ENCODE results near the gene PGM5. TPM values are rescaled to one million over a fixed set of nuclear protein-coding genes. Genes with fewer than 3 reads are reported as not detected.
"Not testable (repeated sequence)": the region's sequence is repeated elsewhere in the genome, so short reads cannot be mapped to it uniquely, and the experiment has no call there.

The PGM5 gene
- total RNA-seq, 1 experiment from 2014 or later, result 0.63 TPM

DNA sequence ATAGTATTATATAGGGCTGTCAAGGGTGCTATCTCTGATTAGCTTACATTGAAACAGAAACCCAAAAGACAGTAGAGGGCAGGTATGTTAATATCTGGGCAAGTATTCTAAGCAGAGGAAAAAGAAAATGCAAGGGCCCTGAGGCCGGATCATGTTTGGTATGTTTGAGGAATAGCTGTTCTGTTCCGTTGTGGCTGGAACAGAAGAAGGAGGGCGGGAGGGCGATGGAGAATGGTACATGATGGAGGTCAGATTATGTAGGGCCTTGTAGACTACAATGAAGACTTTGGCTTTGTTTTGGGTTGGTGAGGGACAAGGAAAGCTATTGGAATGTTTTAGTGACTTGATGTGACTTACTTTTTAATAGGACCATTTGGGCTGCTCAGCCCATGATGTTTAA is 19.4 kb downstream of the PGM5 start:
- not testable (repeated sequence) for DNase-seq (ENCODE audit: low read depth)

DNA sequence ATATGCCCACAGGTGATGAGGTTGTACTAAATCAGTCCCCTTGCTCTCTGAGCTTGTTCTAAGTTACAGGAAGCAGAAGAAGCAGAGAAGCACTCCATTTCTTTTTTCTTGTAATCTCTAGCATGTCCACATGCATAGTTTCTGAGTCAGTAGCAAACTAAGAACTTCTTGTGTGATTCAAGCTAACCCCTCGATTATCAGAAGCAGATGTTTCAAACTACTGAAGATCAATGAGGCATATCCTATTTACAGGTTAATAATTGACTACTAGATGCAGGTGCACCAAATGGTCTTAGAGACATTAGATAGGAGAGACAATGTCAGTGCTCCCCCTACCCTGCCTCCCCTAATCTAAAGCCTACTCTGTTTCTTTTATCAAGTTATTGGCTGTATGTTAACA is 21.3 kb downstream of the PGM5 start:
- DNase-seq (ENCODE audit: low read depth), result not testable (repeated sequence)

DNA sequence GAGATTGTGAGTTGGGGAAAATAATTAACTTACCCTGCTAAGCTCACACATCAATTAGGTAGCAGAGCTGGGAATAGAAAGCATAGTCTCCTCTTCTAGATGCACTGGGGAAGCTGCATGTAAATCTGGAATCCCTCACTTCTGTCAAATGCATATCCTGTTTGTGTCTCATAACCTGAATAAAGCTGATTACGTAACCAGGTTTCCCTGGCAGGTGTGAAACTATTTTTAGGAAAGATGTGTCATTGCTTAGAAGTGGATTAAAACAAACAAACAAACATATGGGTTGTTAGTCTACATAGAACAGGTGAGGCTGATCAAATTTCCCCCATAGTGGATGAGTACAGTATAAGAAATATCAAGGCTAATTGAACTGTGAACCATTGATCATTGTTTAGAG is 27.5 kb downstream of the PGM5 start:
- not testable (repeated sequence) for DNase-seq (ENCODE audit: low read depth)

DNA sequence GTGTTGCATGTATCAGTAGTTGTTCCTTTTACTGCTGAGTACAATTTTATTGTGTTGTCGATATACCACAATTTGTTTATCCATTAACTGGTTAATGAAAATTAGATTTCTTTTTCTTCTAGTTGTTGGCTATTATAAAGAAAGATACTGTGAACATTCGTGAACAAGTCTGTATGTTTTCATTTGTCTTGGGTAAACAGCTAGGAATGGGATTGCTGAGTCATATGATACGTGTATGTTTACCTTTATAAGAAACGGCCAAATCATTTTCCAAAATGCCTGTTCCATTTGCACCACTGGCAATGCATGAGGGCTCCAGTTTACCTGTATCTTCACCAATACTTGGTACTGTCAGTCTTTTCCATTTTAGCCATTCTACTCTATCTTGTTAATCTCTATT is 33.1 kb downstream of the PGM5 start:
- DNase-seq (ENCODE audit: low read depth), result not testable (repeated sequence)

DNA sequence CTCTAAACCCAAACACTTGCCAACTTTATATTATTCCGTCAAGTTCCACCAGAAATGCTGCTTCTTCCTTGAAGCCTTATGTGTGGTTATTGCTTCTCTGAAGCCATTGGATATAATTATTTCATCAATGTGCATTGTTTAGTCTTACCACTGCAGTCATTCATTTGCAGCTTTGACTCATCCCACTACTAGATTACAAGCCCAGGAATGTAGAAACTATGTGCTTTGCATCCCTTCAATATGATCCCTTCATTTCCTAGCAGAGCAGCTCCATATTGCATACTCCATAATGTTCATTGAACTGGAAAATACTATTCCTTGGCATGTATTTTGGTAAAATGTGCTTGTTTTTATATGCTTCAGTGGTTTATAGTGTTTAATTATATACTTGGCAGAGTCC is 34.3 kb downstream of the PGM5 start:
- DNase-seq (ENCODE audit: low read depth), result not testable (repeated sequence)

DNA sequence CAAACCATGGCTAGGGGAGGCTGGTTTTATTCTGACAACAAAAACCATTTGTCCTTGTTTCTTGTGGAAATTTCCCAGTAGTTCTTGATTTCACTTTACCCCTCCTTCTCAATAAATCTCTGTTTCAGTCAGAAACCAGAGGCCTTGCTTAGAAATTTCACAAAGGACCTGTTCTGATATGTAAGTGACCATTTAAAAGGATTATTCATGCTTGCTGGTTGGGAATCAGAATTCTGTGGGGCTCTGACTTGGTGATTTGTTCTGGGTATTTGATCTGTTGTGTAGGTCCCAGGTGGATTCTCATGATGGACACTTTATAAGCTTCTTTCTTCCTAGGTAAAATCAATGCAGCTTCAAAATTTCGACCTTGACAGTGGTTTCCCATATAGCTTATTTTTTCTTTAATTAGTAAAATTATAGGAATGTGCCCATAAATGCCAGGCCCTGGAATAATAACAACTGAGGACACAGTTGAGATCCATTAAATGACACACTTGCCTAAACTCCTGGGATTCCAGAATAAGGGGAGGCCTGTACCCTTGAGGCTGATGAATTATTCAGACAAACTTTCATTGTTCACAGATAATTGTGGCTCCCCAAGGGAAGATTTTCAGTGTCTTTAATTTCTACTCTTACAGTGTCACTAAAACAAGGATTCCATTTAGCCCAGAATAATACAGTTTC is 40.1 kb downstream of the PGM5 start:
- not testable (repeated sequence) for DNase-seq (ENCODE audit: low read depth)

DNA sequence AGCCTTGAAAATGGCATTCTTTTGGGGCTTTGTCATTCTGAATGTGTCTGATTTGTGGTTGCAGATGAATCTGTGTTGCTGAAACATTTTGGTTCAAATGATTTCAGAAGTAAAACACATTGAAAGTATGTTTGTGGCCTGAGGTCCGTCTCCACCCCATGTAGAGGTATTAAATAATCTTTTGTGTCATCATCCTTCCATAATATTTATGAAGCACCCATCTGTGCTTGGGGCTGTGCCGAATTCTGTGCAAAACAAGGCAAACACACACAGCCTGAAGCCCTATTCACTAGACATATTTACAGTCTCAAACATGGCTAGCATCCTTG is 40.6 kb downstream of the PGM5 start:
- peak; percentile 26 for DNase-seq (ENCODE audit: low read depth)

DNA sequence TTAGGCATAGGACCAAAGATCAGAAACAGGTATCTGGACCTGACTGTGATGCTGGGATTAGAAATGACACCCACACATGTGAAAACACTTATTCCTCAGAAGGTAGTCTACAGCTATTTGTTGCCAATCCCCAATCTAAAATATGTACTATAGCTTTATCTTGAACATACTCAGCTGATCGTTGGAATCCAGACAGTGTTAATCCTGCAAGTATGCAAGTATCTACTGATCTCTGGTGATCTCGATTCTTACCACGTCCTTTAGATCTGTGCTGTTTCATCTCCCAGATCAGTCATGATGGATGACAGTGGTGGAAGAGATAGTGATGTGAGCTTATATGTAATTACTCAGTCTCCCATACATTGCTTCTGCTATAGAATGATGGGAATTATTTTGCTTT is 41.4 kb downstream of the PGM5 start:
- not testable (repeated sequence) for DNase-seq (ENCODE audit: low read depth)

DNA sequence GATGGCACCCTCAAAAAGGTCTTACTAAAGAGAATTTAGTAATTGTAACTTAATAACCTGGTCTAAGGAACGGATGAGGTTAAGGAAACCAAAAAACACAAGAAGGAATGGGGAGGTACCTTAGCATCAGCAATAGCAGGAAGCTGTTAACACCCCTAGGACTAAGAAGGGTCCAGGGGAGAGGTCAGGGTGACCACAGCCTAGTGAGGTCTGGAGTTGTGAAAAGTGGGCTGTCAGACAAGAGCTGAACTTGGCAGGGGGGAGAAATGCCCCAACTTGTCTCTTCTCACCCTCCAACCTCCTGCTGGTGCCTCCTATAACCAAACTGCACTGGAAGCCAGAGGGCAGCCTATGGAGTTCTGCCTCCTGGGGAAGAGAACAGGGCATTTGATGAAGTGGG is 41.9 kb downstream of the PGM5 start:
- DNase-seq (ENCODE audit: low read depth), result not testable (repeated sequence)

DNA sequence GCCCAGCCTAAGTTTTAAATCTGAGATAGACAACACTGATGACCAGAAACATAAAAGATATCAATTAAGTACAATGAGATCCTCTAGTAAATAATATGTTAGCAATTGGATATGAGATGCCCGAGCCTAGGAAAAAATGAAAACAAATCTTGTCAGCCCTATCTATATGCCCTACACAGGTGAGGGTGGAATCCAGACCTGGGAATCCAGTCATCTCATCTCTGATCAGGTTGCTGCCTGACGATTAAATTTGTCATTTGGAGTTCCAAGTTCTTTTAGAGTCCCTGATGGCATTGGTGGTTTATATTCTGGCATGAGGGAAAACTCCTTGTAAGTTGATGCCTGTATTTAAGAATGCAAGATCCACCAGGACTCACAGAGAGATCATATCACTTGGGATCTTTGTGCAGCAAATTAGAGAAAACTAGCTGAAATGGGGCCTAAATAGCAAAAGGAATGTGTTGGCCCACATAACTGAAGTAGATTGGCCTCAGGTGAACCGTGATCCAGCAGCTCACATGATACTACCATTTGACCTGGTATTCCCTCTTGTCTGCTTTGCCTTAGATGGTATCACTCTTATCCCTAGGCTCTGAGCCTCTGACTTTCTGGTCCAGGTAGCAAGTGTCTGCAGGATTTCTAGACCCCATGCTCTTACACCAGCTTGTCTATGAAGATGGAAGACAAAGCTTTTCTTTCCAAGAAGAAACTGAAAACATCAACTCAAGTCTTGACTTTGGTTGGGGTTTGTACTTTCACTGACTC is 48.2 kb downstream of the PGM5 start:
- not testable (repeated sequence) for DNase-seq (ENCODE audit: low read depth)

DNA sequence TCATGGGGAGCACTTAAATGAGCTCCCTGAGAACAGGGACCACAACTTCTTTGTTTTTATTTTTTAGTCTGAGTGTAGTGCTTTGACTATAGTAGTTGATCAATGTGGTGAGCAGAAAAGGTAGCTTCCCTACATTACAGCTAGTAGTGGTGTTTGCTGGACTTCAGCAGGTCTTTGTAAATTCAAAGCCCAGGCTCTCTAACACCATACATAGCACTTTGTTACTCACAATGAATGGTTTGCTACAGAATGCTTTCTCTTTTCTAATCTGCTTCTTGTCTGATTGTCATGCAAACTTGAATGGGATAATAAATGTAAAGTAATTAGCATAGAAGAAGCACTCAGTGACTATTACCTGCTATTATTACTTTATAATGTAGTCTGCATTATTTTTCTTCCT is 55.5 kb downstream of the PGM5 start:
- DNase-seq (ENCODE audit: low read depth), result not testable (repeated sequence)

DNA sequence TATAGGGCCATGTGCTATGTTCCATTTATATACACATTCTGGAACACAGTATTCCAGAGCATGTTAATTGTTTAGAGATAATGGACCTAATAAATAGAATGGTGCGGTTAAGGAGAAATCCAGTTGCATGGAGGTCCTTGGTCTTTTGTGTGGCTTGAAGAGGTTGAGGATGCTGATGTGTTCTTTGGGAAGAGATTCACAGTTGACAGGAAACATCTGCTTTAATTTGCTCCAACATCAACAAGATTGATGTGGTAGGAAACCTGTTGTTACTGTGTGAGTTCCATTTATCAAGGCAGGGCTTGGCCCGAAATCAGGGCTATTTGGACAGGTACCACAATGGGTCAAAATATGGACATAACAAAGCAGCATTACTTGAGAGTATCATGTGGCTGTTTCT is 56.3 kb downstream of the PGM5 start:
- not testable (repeated sequence) for DNase-seq (ENCODE audit: low read depth)

DNA sequence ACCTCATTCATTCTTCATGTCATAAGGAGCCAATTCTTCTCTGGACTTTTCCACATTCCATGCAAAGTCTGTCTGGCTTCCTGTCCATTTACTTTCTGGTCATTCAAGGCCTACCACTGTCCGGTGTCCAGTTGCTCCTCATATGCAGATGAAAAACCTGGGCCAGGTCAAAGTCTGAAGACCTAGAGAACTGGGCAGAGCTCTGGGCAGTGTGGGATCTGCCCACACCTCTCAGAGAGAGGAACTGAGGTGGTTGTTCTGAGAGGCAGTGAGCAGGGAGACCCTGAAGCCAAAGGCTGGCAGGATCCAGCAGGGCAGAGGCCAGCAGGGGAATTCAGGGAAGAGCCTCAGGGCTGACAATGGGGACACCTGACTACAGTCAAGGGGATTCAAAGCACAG is 58.7 kb downstream of the PGM5 start:
- not testable (repeated sequence) for DNase-seq (ENCODE audit: low read depth)

DNA sequence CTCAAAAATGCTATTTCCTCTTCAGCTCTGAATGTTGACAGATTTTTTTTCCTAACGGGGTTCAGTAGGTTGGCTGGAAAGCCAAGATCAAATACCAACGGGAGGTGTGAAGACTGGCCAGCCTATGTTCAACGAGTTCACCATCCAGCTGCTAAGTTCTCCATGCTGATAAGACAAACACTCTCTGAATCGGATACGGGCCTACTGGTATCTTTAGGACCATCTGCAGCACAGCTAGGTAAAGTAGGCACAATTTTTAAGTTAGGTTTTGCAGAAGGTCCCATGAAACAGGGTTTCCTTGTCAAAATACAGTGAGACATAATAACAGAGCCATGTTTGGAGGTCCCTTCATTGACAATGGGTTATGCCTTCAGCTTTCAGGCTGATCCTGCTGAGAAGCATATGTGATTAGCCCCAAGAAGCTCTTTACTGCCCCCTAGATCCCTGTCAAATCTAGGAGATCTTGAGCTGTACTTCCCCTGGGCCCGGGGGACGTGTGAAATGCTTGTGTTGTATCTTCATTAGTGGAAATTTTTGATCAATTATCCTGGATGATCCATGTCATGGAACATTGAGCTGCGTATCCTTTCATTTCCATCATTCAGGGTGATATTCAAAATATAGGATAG is 60.6 kb downstream of the PGM5 start:
- DNase-seq (ENCODE audit: low read depth), result no peak

DNA sequence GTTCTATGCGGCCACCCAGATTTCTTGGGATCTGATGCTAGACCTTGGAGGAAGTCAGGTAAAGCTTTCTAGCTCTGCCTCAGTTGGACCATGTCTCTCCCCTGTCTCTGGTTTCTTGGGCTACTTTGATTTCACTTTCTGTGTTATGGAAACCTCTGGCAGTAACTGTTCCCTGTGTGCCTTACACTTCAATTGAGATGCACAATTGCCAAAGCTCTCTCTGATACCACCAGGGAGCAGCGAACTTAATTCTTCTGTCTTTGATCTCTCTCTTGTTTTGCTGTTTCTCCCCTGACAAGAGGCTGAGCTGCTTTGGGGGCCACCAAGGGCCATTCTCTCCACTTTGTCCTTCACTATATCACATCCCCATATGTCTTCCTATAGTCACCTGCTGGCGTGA is 61.4 kb downstream of the PGM5 start:
- no peak for DNase-seq (ENCODE audit: low read depth)

DNA sequence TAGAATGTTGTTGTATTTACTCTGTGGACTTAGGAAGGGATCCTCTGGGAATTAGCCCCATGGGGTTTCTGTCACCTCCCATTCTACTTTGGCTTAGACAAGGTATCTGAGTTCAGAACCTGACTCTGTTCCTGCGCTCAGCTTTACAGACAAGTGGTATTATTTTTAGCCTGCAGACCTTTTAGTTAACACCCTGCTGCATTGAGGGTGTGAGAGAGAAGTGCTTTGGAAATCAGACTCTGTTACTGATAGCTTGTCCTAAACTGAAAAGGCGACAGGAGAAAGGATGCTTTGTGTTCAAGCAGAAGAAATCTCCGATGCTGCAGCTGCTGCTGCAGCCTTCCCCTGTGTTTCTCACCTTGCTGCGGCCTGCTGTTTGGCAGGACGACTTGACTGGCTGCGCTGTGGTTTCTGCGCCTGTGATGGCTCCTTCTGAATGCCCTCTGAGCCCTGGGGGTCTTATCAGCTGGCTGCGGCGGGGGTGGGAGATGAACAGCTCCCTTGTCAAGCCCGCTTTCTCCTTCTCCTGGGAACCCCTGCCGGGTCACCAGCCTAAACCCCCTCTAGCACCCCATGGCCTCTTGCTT is 61.9 kb downstream of the PGM5 start:
- no peak for DNase-seq (ENCODE audit: low read depth)

DNA sequence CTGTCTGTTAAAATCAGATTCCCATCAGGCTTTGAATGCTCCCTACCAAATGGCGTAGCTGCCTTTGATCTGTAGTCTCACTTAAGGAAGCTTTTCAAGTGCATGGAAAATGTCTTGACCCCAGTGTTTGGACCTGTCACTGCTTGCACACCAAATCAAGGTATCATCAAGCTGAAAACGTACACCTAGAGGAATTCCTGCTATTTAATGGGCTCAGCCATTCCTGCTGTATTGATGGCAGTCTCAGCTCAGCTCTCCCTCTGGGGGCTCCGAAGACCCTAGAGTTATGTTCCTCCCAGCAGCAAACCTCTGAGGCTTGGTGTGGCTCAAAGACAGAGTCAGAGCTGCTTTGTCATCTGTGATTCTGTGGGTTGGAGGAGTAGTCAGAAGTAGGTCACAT is 63.5 kb downstream of the PGM5 start:
- DNase-seq (ENCODE audit: low read depth), result no peak

DNA sequence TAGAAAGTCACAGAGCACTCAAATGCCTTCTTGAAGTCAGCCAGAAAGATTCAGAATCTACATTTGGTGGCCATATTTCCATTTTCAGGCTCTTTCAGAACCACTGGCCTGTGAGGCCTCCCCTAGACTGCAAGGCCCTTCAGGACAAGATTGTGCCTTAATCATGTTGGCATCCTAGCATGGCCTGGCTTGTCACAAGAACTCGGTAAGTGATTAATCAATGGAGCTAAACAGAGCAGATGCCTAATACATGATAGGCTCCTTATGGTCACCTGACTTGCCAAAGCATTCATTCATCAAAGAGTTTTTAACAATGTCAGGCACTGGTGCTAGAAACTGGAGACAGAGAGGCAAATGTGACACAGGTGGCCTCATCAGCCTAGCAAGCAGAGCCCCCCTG is 70.3 kb downstream of the PGM5 start:
- DNase-seq (ENCODE audit: low read depth), result no peak

DNA sequence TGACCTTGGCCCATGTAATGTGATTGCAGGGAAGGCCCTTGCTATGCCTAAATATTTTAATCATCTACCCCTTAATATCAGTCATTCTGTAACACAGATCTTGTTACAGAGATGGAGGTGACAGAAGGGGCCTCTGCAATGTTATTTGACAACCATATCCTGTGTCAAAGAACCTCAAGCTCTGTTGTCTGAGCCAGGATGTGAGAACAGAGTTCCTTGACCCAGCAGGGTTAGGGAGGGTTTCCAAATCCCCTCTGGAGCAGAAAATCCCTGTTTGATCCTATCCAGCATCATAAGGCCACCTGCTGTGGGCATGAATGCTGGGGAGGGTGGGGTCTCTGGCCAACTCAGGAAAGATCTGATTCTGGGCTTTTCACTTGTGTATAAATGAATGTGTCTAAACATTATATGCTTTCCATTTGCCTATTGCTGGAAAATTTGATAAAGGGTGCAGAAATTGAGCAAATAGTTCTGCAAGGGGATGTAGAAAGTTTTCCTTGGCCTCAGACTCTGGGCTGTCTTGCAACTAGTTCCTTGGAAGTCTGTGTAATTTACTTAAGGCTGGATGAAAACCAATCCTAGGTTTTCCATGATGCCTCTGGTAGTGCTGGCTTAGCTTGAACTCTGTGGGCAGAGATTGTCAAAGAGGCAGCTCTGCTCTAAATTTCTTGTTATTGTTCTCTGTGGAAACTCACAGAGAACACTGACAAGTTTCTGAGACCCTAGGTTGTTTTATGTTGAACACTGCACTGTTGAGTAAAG is 71.0 kb downstream of the PGM5 start:
- DNase-seq (ENCODE audit: low read depth), result no peak

DNA sequence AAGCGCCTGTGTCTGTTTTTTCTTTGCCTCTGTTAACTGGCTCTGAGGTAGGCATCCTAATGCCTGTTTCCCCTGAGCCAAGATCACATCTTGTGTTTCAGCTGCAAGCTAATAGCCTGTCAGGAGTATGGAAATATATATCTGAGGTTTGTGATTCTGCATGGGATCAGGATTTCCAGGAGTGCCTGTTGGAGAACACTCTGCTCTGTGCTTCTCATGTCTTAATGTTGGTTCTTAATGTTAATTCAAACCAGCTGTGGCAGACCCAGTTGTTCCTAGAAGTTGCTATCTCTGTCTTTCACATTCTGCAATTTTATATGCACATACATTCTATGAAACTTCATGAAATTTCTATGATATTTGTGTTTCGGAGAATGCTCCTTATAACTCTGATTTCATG is 72.1 kb downstream of the PGM5 start:
- DNase-seq (ENCODE audit: low read depth), result no peak

DNA sequence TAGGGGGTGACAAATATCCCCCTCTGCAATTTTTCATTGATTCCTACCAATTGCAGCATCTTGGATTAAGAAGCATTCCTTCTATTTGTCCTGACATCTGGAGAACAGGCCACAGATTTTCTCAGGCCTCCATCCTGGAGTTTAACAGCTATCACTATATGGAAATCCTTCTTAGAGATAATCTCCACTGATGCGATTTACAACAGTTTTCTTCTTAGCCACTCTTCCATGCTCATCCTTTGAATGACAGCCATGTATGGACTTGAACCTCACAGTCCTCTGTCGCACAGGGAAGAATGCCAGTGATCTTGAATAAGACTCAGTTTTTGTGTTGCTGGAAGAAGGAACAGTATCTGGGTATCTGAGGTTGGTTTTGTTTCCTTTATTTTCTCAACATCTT is 73.2 kb downstream of the PGM5 start:
- no peak for DNase-seq (ENCODE audit: low read depth)

DNA sequence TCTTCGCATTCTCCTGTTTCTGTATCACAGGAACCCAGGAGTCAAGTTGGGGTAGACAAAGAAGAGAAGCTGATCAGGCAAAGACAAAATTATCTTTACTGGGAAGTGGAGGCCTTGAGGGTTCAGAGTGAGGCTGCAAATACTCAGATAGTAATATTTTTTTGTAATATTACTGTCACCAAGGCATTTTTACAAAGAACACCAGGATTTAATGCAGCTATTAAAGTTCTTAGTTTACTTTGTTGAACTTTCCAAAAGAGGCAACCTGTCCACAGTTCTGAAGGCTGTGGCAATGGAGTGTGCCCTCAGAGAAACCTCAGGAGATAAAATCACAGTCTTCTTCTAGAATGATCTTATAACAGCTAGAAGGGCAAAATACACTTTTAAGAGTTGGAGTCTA is 74.9 kb downstream of the PGM5 start:
- no peak for DNase-seq (ENCODE audit: low read depth)

All from HT1080 (cell line).